Astrocyte of the cerebellum (primary cell): ENCODE results near the gene LEO1.
"Not testable (repeated sequence)": the region's sequence is repeated elsewhere in the genome, so short reads cannot be mapped to it uniquely, and the experiment has no call there.

Experiments
- DNase-seq: peaks from one replicate; pipeline ENCODE4 v3.0.0-alpha.2; 2011; ENCODE audit warnings: low read depth
- H3K4me3 ChIP-seq: 2 replicates; pipeline ENCODE4 v1.5.1; 2011; ENCODE audit warnings: mild to moderate bottlenecking, low read depth, low read length, moderate library complexity
- CTCF ChIP-seq: IDR thresholded peaks from 2 replicates; pipeline ENCODE4 v1.5.1; 2012; ENCODE audit warnings: low read length, low read depth, moderate library complexity, mild to moderate bottlenecking; ENCODE audit errors: missing control alignments
- in situ Hi-C: cut with HindIII; loops from 2 replicates; pipeline ENCODE4 v1.10.0; 2017; ENCODE audit warnings: low sequenced_read_pairs

The LEO1 gene

GRCh38 chr15:52004806-52005205 is 33.2 kb upstream of the LEO1 start:
- in situ Hi-C loops: no loop called here
- no peak overlapping the region for H3K4me3 ChIP-seq
- TF ChIP-seq CTCF: no peak
- DNase-seq: no peak

- TF ChIP-seq CTCF: no peak
- in situ Hi-C loops: no loop called here
- no peak overlapping the region for H3K4me3 ChIP-seq
Observed at GRCh38 chr15:52003710-52004109, 32.1 kb upstream of the LEO1 start.

DNA sequence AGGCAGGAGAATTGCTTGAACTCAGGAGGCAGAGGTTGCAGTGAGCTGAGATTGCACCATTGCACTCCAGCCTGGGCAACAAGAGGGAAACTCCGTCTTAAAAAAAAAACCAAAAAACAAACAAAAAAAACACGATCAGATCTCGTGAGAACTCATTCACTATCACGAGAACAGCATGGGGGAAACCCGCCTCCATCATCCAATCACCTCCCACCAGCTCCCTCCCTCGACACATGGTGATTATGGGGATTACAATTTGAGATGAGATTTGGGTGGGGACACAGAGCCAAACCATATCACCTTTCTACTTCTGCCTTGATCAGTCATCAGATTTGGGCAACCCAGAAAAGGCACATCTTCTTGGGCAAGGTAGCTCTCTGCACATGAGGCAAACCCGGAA is 31.5 kb upstream of the LEO1 start:
- DNase-seq, H3K4me3 ChIP-seq, in situ Hi-C loops: not testable (repeated sequence)

More at GRCh38 chr15:52003710-52004109, 32.1 kb upstream of the LEO1 start:
- no peak for DNase-seq

DNA sequence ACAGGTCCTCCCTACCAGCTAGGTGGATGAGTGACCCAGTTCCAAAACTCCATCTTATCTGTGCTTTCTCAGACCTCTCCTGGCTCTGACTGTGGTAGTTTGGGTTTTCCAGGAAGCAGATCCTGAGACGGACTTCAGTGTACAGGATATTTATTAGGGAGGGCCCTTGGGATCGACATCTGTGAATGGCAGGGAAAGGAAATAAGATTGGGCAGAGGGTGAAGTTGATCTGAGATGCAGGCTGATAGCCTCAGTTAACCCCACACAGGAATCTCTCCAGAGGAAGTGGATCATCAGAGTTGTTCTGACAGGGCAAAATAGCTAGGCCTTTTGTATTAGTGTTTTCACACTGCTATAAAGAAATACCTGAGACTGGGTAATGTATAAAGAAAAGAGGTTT is 30.8 kb upstream of the LEO1 start:
- in situ Hi-C loops: no loop called here
- TF ChIP-seq CTCF: no peak
- no peak for DNase-seq
- no peak overlapping the region for H3K4me3 ChIP-seq

GRCh38 chr15:51992953-51993352 is 21.4 kb upstream of the LEO1 start:
- H3K4me3 ChIP-seq: no peak overlapping the region
- TF ChIP-seq CTCF: no peak
- in situ Hi-C loops: no loop called here
- DNase-seq: no peak

DNA sequence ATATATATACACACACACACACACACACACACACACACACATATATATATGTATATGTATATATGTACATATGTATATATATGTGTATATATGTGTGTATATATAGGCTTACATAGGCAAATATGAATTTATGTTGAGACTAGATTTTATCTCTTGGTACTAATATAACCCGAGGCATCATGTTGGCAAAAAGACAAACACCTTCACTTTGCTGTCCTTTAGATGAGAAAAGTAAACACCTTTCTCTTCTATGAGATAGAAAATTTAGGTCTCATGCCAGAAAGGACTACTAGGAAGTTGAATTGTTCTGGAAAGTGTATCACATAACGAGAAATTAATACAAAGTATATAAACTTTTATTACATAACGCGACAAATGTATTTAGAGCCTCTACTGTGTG is 19.6 kb upstream of the LEO1 start:
- H3K4me3 ChIP-seq: no peak overlapping the region
- in situ Hi-C loops: no loop called here
- DNase-seq: no peak
- TF ChIP-seq CTCF: no peak

GRCh38 chr15:51982770-51983103 is 11.2 kb upstream of the LEO1 start:
- in situ Hi-C loops: no loop called here
- TF ChIP-seq CTCF: no peak
- DNase-seq: no peak
- H3K4me3 ChIP-seq: no peak overlapping the region
